ENCODE results near the gene FNDC11.
"Not testable (repeated sequence)": the region's sequence is repeated elsewhere in the genome, so short reads cannot be mapped to it uniquely, and the experiment has no call there.

FNDC11 gene

DNA sequence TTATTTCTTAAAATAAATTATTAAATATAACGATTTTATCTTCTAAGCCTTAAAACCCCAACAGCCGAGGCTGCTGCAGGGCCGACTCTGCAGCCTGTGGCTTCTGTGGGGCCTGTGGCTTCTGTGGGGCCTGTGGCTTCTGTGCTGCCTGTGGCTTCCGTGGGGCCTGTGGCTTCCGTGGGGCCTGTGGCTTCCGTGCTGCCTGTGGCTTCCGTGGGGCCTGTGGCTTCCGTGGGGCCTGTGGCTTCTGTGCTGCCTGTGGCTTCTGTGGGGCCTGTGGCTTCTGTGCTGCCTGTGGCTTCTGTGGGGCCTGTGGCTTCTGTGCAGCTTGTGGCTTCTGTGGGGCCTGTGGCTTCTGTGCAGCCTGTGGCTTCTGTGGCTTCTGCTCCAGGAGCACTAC, 47.7 kb downstream of the FNDC11 start:
- not testable (repeated sequence) for DNase-seq

DNA sequence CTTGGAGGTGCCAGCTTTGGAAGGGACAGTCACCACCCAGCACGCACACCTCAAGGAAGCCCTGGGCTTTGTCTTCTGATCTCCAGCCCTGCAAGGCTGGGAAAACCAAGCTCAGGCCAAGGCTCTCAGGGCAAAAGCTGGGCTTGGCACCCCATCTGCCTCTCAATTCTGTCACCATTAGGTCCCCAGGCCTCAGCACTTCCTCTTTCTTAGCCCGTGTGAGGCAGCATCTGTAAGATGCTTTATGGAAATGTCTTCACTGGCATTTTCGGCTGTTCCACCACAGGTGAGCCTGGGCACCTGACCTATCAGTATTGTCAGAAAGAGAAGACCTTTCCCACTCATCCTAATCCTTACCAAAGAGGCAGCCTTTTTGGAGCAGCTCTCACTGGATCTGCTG, 48.4 kb downstream of the FNDC11 start:
- DNase-seq, result no peak

Measured in fibroblast of skin of abdomen (primary cell).